ENCODE measurements around the gene ORC3. TPM values are rescaled to one million over a fixed set of nuclear protein-coding genes. Genes with fewer than 3 reads are reported as not detected.
"Not testable (repeated sequence)": the region's sequence is repeated elsewhere in the genome, so short reads cannot be mapped to it uniquely, and the experiment has no call there.

Gene ORC3
- total RNA-seq, 1 experiment from 2014 or later, result 28.6 TPM

GRCh38 chr6:87661016-87661415, 71.1 kb downstream of the ORC3 start:
- no peak for DNase-seq (ENCODE audit: low spot score)

DNA sequence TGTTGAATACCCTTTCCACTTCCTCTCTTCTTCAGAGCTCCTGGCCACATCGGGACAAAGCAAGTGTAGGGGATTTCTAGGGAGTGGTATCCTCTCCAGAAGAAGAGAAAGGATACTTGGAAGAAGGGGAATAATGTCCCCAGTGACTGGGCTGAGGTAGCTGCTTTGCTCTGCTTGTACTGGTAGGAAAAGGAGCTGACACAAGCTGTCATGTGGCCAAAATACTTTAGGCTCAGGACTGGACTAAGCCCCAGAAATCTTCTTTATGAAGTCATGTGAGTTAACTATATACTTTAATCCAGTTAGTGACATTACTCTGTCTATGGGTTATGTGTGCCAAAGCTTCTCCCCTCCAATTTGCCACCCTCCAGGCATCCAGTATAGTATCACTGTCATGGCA, 71.6 kb downstream of the ORC3 start:
- DNase-seq (ENCODE audit: low spot score), result no peak

DNA sequence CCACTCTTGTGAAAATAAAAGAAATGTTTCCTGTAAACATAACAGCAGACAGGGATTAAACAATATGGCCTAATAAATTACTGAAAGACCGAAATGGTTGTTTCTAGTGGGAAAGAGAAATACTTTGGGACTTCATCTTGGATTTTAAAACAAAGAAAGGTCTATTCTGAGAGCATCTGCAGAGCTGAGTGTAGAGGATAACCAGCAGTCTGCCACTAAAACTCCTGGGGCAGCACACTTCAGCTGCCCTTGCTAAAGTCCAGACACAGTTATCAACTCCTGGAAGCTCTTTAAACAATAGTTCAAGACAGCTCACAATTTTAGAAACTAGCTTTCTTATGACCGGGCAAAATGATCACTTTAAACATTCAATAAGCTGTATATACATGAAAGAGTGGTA, 73.5 kb downstream of the ORC3 start:
- DNase-seq (ENCODE audit: low spot score), result no peak

DNA sequence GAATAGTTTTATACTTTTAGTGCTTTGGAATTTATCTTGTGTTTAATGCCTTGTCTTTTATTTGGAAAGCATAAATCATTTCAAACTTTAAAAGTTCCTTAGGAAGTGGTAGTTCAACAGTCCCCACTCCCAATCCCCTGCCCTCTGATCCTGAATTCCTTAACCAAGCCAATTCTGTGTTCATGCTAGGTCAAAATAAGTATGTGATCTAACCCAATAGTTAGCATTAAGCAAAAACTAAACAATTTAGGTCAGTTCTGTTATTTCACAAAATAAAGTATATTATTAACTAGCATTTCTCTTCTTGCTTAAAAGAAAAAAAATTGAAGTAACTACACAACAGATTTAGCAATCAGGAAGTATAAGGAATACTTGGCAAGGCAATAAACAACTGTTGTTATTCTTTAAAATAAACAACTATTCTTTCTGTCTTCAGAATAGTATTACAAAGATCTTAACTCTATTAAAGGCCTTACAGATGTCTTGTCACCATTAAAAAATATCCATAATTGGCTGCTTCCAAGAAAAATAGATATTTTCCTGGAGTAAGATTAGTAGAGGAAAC, 75.1 kb downstream of the ORC3 start:
- DNase-seq (ENCODE audit: low spot score), result no peak

DNA sequence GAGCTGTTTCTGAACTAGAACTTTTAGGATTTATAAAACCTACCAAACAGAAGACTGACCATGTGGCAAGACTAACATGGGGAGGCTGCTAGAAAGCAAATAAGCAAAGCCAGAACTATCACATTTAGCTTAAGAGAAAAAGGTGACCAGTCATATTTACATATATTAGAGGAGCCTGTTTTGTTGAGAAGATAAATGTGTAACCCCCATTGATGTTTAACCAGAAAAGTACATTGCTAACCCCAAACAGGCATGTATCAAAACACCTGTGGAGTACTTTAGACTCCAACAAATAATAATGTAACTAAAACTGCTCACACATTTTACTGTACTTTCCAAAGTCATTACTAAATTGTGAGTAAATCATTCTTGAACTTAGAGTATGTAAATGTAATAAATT, 77.1 kb downstream of the ORC3 start:
- no peak for DNase-seq (ENCODE audit: low spot score)

DNA sequence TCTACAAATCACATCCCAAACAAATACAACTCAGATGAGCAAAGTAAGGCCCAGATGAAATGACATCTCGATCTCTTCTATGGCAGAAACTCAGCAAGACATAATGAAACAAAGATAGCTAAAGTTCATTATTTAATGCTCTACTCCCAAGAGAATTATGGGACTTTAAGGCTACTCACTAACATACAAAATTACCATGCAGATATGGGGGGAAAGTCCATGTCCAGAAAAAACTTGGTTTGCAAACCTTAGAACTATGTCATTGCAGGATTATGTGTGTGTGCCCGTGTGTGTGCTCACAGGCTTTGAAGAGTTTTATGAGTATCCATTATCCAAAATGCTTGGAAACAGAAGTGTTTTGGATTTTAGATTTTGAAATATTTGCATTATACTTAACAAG, 78.1 kb downstream of the ORC3 start:
- no peak for DNase-seq (ENCODE audit: low spot score)

- DNase-seq (ENCODE audit: low spot score), result no peak
Observed at GRCh38 chr6:87669051-87669450, 79.1 kb downstream of the ORC3 start.

DNA sequence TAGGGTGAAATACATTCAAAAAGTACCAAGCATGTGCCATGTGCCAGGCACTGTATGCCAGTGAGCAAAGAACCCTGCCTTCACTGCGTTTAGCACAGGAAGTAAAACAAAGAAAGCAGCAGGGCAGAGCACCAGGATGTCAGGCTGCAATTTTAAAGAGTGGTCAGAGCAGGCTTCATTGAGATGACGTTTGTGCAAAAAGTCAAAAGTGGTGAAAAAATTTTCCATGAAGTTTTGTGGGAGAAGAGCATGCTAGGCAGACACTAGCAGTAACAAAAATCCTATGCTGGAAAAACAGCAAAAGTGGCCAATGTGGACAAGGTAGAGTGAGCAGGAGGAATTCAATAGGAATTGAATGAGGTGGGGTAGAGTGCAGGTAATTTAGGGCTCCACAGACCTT, 80.8 kb downstream of the ORC3 start:
- no peak for DNase-seq (ENCODE audit: low spot score)

DNA sequence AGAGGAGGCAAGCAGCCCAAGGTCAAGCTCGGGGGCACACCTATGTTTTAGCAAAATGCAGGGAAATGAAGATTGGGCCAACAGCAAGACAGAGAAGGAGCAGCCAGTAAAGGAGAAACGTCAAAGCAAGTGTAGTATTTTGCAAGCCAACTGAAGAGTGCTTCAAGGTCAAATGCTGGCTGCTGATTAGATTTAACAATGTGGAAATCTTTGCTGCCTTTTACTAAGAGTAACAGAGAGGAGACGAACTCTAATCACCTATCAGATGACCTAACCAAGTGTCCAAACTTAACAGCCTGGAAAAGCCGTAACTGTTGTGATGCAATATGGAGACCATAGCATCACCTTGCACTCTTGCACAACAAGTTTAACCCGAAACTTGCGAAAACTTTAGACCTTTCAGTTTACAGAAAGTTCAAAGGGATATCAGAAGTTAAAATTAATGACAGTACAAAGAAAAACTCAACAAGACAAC, 81.7 kb downstream of the ORC3 start:
- DNase-seq (ENCODE audit: low spot score), result no peak

- DNase-seq (ENCODE audit: low spot score), result no peak
Observed at GRCh38 chr6:87672641-87673040, 82.7 kb downstream of the ORC3 start.

DNA sequence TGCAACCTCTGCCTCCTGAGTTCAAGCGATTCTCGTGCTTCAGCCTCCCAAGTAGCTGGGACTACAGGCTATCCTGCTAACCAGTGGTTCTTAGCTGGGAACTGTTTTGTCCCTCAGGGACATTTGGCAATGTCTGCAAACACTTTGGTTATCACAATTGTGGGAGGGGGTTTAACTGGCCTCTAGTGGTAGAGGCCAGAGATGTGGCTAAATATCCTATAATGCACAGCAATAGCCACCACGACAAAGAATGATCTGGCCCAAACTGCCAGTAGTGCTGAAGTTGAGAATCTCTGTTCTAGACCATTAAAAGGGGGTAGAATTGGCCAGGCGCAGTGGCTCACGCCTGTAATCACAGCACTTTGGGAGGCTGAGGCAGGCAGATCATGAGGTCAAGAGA, 83.3 kb downstream of the ORC3 start:
- DNase-seq (ENCODE audit: low spot score), result no peak

- DNase-seq (ENCODE audit: low spot score), result no peak
Observed at GRCh38 chr6:87674290-87674689, 84.4 kb downstream of the ORC3 start.

DNA sequence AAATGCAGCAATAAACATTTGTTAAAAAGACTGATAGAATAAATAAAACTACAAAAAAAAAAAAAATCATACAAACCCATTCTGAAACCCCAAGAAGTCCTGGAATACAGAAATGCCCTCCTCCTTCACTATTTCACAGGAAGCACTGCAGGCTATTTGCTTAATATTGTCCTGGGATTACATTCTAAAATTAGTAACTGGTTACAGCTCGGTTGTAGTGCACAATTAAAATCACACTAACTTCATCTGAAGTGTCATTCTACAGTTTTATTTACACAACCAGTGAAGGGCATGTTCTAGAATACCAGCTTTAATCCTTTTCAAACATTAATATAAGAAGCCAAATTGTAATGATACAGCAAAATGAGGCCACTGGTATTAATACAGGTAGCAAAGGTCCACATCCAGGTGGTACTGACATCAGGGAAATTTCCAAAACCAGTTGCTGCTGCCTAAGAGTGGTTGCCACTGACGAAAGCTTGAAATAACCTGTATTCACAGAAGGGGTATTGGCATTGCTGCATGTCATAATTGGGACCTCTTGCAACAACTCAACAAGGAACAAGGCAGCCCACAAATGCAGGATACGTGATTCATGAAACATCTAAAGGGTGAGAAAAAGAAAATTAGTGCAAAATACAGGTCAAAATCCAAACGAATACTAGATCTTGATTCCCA, 85.2 kb downstream of the ORC3 start:
- no peak for DNase-seq (ENCODE audit: low spot score)

- no peak for DNase-seq (ENCODE audit: low spot score)
Observed at GRCh38 chr6:87682310-87682709, 92.4 kb downstream of the ORC3 start.

DNA sequence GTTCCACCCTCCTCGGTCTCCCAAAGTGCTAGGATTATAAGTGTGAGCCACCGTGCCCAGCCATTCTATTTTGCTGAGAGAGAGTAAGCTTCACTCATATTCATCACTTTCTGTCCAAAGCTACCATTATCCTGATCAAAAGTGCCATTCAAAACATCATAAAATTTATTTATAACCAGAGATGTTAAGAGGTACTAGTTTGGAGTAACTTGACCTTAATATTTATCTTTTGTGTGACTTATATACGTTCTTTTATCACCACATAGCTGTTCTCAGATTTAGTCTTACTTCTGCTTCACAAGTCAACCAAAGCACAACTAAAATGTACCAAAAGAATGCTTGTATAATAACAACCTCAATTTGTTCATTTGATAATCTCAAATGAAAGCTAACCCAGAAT, 94.0 kb downstream of the ORC3 start:
- no peak for DNase-seq (ENCODE audit: low spot score)

GRCh38 chr6:87684895-87685654, 95.1 kb downstream of the ORC3 start:
- DNase-seq (ENCODE audit: low spot score), result no peak

- DNase-seq (ENCODE audit: low spot score), result not testable (repeated sequence)
Observed at GRCh38 chr6:87686636-87687205, 96.8 kb downstream of the ORC3 start.

- DNase-seq (ENCODE audit: low spot score), result no peak
Observed at GRCh38 chr6:87687296-87687695, 97.4 kb downstream of the ORC3 start.

DNA sequence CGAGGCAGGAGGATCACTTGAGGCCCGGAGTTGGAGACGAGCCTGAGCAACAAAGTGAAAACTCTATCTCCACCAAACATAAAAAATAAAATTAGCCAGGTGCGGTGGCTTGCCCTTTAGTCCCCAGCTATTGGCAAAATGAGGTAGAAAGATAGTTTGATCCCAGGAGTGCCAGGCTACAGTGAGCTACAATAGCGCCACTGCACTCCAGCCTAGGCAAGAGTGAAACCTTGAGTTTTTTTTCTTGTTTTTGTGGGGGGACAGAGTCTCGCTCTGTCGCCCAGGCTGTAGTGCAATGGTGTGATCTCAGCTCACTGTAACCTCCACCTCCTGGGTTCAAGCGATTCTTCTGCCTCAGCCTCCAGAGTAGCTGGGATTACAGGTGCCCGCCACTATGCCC, 98.0 kb downstream of the ORC3 start:
- not testable (repeated sequence) for DNase-seq (ENCODE audit: low spot score)

DNA sequence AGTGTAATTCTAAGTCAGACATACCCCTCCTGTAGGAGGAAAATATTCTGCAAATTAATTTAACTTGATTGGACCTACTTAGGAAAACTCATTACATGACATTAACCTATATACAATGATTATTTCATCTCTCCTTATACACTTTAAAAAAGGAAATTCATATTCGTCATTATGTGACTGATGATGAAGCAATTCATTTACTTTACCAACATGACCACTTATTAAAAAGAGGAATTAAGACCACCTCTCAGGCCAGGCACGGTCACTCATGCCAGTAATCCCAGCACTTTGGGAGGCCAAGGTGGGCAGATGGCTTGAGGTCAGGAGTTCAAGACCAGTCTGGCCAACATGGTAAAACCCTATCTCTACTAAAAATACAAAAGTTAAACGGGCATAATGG, 100.5 kb downstream of the ORC3 start:
- DNase-seq (ENCODE audit: low spot score), result no peak

GRCh38 chr6:87692086-87692485, 102.2 kb downstream of the ORC3 start:
- DNase-seq (ENCODE audit: low spot score), result no peak

GRCh38 chr6:87696817-87697216, 106.9 kb downstream of the ORC3 start:
- not testable (repeated sequence) for DNase-seq (ENCODE audit: low spot score)
